ENCODE data around the gene SPTB.

SPTB gene

DNA sequence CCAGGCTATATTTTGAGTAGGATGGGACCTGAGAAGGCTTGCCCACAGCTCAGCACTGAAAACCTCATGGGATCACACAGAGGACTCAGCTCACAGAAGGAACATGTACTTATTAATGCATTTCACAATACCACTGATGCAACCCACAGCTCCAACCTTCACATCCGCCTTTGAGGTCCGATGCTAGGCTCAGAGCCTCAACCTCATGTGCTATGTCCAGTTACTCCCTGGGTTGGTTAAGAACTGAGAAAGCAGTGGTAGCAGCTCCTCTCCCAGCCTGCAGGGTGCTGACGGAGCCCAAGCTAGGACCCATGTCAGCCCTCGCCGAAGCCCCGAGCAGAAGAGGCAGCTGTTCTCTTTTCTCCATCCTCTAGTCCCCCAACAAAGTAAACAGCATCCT lies 52.9 kb downstream of the SPTB start:
- H3K4me3 ChIP-seq (ENCODE audit: low read length): no peak overlapping the region
- TF ChIP-seq ZNF274 (IDR thresholded peaks at IDR 0.05; ENCODE audit: low read depth, low read length): no peak

DNA sequence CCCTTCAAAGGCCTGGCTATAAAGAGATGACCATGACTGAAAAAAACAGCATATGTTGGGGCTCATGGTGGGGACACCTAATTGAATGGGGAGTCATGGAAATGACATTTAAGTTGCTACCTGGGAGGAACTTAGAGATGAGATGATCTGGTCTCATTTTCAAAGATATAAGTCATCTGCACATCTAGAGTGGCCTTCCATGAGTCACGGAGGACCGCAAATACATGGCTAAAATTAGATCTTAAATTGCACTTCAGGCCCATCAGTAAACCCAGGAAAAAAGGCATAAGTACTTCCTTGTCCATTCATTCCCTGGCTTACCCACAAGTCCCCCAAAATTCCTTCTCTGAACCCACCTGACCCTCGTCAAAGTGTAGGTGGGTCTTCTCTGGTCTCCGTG lies 53.4 kb downstream of the SPTB start:
- TF ChIP-seq ZNF274 (IDR thresholded peaks at IDR 0.05; ENCODE audit: low read depth, low read length): no peak
- no peak overlapping the region for H3K4me3 ChIP-seq (ENCODE audit: low read length)

DNA sequence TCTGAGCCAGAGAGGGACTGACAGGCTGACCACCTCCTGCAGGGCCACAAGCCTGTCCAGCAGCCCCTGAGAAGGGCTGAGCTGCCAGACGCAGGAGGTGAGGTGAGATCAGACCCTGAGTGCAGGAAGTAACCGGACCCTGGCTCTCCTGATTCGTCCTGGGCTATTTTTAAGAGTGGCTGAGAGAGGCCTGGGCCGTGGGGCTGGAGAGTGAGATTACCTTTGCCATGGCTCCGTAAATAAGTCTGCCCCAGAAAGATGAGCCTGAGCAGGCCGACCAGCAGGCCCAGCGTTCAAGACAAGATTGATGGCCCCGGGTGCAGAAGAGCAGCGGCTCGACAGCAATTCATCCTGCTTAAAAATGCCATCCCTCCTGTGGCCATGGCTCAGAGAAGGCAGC lies 54.2 kb downstream of the SPTB start:
- TF ChIP-seq ZNF274 (IDR thresholded peaks at IDR 0.05; ENCODE audit: low read depth, low read length): no peak
- H3K4me3 ChIP-seq (ENCODE audit: low read length): no peak overlapping the region

DNA sequence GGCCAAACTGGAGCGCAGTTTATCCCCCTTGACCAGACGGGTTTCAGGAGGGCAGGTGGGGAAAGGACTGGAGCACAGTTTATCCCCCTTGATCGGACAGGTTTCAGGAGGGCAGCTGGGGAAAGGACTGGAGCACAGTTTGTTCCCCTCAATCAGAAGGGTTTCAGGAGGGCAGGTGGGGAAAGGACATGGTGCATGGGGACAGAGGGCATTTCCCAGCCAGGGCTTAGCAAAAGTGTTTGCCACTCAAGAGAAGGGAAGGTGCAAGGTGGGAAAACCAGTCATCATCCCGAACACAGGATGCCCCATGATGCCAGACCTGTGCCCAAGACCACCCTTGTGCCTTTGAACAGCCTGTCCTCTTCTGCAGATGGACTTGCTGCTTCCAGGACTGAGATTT lies 54.7 kb downstream of the SPTB start:
- TF ChIP-seq ZNF274 (IDR thresholded peaks at IDR 0.05; ENCODE audit: low read depth, low read length): no peak
- no peak overlapping the region for H3K4me3 ChIP-seq (ENCODE audit: low read length)

DNA sequence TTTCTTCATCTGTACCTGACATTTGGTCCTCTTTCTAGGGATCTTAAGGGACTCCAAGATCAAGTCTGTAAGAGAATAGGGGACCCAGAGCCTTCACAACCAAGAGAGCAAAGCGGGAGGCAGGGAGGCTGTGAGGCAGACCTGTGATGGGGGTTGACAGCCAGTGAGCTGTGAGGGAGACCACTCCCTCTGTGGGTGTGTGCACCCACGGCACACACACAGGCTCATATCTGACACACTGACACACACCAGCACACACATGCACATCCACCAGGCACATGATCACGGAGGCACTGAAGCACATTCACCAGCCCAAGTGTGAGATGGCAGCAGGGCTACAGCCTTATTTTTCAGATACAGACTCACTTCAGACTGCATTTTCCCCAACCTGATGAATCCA lies 55.2 kb downstream of the SPTB start:
- H3K4me3 ChIP-seq (ENCODE audit: low read length): no peak overlapping the region
- no peak for TF ChIP-seq ZNF274 (IDR thresholded peaks at IDR 0.05; ENCODE audit: low read depth, low read length)

DNA sequence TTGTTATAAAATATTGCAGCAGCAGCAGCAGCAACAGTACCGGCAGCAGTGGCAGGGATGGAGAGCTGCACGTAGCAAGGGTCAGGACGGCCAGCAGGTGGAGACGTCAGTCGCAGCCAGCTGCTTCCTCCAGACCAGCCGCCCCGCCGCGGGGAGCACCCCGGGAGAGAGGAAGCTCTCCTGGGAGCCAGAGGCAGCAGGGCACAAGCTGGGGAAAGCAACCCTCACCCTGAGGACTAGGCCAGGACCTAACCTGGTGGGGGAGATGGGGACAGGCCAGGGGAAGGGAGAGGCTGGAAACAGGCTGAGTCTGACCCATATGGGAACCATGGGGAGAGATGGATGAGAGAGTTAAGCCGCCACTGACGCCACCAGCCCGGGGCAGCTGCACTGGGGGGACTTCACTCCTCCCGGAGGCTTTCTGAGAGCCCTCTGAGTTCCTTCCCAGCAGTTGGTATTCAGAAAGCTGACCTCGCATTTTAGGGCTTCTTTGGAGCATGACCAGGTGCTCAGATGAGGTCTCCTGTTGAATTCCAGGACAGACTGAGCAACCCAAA lies 56.3 kb downstream of the SPTB start:
- no peak for TF ChIP-seq ZNF274 (IDR thresholded peaks at IDR 0.05; ENCODE audit: low read depth, low read length)
- no peak overlapping the region for H3K4me3 ChIP-seq (ENCODE audit: low read length)

DNA sequence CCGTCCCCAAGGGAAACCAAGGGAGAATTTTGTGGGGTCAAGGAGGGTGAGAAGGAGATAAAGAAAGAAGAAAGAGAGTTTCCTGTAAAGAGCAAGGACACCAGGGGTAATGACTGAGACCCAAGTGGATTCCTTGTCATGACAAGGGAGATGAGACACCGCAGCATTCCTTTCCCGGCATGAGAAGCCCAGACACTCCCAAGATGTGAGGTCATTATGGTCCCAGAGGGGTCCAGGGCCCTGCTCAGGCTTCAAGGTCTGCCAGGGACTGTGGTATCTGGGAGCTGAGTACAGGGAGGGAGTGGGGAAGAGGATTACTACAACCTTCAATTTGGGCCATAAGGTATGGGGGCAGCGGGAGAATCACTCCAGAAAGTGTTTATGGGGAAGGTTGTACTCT lies 58.1 kb downstream of the SPTB start:
- TF ChIP-seq ZNF274 (IDR thresholded peaks at IDR 0.05; ENCODE audit: low read depth, low read length): no peak
- H3K4me3 ChIP-seq (ENCODE audit: low read length): no peak overlapping the region

DNA sequence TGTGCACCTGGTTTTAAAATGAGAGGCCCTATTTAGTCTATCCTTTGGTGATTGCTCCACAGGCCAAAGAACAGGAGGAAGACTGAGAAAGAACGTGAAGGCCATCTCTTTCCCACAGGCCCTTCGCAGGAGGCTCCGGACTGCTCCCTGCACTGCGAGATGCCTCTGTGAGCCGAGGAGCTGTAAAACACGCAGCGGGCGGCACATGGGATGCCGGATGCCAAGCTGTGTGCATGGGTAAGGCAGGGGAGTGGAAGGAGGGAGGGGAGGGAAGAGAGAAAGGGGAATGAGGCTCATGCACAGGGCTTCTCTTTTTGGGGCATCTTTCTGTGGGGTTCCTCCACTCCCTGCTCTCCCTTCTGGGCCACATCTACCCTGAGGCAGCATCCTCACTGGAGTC lies 61.6 kb downstream of the SPTB start:
- no peak overlapping the region for H3K4me3 ChIP-seq (ENCODE audit: low read length)
- TF ChIP-seq ZNF274 (IDR thresholded peaks at IDR 0.05; ENCODE audit: low read depth, low read length): no peak

DNA sequence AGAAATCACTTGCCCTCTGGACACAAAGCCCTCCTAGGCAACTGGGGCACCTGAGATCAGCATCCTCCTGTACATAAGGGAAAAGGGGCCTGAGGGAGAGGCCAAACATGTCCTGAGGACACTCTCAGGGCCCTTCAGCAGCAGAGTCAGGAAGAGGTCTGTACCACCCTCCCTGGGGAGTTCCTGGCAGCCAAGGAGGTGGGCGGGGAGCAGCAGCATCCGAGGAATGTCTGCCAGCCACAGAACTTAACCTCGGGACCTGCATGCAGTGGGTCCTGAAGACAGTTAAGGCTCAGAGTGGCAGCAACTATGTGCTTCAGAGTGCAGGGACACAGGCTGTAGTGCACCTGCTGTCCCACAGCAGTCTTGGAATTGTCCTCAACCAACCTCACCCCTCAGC lies 62.1 kb downstream of the SPTB start:
- no peak for TF ChIP-seq ZNF274 (IDR thresholded peaks at IDR 0.05; ENCODE audit: low read depth, low read length)
- no peak overlapping the region for H3K4me3 ChIP-seq (ENCODE audit: low read length)

DNA sequence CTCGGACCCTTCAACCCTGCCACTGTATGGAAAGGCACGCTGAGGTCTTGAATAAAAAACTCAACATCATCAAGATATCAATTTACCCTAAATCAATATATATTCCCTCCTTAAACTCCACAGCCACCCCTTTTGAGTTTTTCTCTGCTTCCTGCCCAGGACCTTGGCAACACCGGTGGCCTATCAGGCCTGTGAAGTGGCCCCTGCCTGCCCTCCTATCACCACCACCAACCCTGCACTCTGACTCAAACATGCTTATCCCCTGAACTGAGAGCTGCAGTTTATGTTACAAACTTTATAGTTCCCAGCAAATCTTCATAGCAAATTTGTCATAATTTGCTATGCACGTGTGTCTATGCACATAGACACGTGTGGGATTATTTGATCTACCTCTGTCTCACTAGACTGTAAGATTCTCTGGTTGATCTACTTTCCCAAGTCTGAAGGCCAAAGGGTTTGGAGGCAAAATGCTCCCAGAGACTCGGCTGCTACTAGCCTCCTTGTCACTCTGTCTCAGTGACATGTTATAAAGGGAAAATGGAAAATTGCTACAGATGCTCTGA lies 63.4 kb downstream of the SPTB start:
- no peak overlapping the region for H3K4me3 ChIP-seq (ENCODE audit: low read length)
- TF ChIP-seq ZNF274 (IDR thresholded peaks at IDR 0.05; ENCODE audit: low read depth, low read length): no peak

DNA sequence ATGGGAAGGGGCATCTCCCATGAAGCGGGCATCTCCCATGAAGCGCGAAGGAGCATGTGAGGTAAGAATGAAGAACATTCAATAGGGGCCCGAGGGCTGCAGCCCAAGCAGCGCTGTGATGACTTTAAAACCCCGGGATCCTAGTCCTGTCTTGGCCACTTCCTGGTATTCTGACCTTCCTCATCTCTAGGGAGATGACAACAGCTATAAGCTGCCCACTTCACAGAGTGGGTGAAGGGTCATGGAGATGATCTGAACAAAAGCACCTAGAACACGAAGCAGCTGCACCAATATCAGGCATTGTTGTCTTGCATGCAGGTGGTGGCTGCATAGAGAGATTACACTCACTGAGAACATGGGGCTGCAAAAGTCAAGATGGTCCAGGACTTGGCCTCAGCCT lies 64.5 kb downstream of the SPTB start:
- TF ChIP-seq ZNF274 (IDR thresholded peaks at IDR 0.05; ENCODE audit: low read depth, low read length): no peak
- H3K4me3 ChIP-seq (ENCODE audit: low read length): no peak overlapping the region

DNA sequence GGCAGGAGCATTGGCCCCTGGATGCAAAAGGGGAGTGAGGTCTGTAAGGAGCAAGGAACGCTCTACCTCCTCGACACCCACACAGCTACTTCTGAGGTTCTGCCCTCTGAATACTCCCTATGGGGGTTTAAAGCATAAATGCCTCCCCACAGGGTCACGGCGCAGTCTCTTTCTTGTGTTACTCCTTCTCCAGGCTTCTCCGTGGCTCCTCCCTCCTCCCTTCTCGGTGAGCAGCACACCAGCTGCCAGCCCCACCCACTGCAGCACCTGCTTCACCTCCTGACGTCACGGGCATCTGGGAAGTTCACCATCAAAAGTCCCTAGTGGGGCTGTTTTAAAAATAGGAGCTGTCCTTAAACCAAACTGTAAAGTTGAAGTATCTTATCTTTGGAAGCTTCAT lies 67.3 kb downstream of the SPTB start:
- no peak for TF ChIP-seq ZNF274 (IDR thresholded peaks at IDR 0.05; ENCODE audit: low read depth, low read length)

DNA sequence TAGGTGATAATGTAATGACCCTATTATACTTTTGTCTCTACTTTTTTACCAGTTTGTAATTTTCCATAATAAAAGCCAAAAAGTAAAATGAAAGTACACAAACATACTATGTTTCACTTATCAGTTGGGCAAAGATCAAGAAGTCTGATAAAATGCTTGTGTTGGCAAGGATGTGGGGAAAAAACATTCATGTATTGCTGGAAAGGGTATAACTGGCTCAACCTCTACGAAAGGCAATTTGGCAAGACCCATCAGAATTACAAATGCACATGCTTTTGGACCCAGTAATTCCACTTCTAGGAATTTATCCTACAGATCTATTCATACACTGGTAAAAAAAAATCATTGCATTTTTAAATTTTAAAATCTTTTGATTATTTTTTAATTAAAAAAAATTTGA lies 68.0 kb downstream of the SPTB start:
- H3K4me3 ChIP-seq (ENCODE audit: low read length): no peak overlapping the region
- no peak for TF ChIP-seq ZNF274 (IDR thresholded peaks at IDR 0.05; ENCODE audit: low read depth, low read length)

More for the DNA sequence above, 67.3 kb downstream of the SPTB start:
- H3K4me3 ChIP-seq (ENCODE audit: low read length): no peak overlapping the region

DNA sequence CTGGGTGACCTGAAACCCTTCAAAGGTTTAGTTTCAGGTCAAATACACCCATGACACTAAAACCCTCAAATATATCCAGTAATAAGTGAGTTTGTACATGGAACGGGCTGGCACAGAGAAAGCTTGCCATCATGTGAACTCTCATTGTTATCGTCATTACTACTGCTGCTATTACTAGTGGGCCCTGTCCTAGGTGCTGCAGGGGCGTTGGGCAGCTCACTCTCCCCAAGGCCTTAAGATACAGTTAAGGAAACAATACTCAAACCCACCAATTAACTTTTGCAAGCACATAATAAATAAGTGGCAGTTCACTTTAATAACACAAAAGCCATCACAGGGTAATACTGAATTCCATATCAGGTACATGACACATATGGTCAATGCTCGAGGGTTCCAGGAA lies 71.3 kb downstream of the SPTB start:
- no peak for TF ChIP-seq ZNF274 (IDR thresholded peaks at IDR 0.05; ENCODE audit: low read depth, low read length)

DNA sequence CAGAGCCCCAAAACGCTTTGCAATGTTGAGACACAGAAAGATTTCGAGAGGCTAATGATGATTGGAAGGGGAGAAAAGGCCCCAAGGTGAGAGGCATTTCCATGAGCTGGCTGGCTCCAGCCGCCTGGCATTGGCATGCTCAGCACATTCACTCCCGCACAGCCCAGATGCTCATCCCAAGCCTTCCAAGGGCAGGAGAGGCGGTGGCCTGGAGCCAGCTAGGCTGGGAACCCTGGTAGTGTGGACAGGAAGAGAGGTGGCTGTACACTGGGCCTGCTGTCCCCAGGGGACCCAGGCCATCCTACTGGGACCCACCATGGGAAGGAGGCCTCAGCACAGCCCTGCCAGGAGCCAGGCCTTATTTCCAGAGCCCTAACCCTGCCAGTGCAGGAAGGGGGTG lies 72.2 kb downstream of the SPTB start:
- TF ChIP-seq ZNF274 (IDR thresholded peaks at IDR 0.05; ENCODE audit: low read depth, low read length): no peak
- no peak overlapping the region for H3K4me3 ChIP-seq (ENCODE audit: low read length)

More for the DNA sequence above, 71.3 kb downstream of the SPTB start:
- no peak overlapping the region for H3K4me3 ChIP-seq (ENCODE audit: low read length)

DNA sequence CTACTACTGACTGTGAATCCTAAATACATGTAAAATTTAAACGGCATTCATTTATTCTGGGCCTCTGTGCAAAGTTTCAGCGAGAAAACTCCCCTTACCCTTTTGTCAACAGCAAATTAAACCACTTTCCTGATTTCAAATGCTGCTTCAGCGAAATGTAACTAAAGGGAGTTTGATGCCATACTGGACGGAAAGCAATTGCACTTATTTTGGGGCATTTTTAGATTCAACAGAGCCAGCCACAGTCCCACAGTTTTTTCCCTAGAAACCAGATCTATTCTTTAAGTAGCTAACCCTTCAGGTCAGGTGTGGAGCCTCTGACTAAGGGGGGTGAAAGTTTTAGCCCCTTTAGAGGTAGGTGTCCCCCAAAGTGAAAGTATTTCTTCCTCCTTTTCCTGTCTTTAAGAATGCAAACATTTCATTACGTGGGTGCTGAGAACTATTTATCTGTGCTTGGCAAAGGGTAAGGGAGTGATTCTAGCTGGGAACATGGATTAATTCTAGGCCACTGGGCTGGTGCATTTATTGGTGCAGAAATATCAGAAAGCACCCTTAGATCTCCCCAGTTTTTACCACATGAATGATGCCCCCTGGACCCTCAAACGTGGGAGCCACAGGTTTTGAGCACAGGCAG lies 72.7 kb downstream of the SPTB start:
- TF ChIP-seq ZNF274 (IDR thresholded peaks at IDR 0.05; ENCODE audit: low read depth, low read length): no peak
- H3K4me3 ChIP-seq (ENCODE audit: low read length): no peak overlapping the region
